GM18499 (cell line): Measurements from ENCODE around the gene GJB5.

Experiments
- ATAC-seq: cut with Tn5 transposase; IDR thresholded peaks from one replicate; pipeline ENCODE4 v1.9.1; 2021; ENCODE audit warnings: moderate number of reproducible peaks; ENCODE audit not compliant: insufficient read depth, unreplicated experiment

The GJB5 gene

GRCh38 chr1:34744851-34745250, 10.0 kb upstream of the GJB5 start:
- ATAC-seq = no peak

DNA sequence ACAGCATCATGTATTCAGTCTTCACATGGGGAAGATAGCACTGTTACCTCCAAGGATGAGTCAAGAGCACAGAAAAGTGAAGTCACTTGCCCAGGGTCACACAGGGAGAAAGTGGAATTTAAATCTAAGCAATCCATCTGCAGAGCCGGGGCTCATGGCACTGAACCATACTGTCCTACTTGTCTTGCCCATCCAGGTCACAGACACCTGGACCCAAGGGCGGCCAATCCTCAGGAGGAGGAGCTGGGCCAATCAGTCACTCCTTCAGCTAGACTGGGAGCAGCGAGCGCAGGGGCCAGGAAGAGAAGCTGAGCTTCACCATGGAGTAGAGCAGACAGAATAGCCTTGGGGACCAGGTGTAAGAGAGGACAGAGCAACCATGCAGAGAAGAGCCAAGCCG, 9.2 kb upstream of the GJB5 start:
- ATAC-seq = no peak

- no peak for ATAC-seq
Measured at GRCh38 chr1:34746101-34746500, 8.7 kb upstream of the GJB5 start.

- no peak for ATAC-seq
Measured at GRCh38 chr1:34746785-34747637, 7.8 kb upstream of the GJB5 start.

DNA sequence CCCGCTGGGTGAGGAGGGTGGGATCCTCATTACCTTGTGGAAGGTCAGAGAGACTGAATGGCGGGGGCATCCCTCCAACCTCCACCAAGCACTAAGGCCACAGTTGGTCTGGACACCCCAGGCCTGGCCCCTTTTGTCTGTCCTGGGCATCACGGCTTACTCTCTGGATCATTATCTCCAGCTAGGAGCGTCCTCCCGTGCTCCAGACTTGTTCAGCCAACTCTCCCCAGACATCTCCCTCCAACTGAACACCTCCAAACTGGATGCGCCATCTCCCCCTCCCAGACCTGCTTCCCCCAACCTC, 7.3 kb upstream of the GJB5 start:
- no peak for ATAC-seq

GRCh38 chr1:34749992-34750391, 4.9 kb upstream of the GJB5 start:
- no peak for ATAC-seq

DNA sequence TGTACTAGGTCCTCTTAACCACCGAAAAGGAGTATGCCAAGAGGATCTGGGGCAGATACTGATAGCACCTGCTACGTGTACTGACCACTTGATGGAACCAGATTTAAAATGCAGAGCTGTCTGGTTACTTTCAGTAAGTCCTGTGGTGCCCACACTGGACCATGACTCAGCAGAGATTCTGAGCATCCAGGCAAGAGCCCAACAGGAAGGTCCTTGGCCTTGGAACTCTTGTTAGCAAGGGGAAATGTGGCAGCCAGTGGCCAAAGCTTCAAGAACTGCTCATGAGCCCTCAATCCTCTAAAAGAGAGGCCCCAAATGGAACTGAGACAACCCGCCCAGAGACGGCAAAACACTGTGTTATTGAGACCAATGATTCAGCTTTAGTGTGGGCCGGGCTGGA, 4.2 kb upstream of the GJB5 start:
- no peak for ATAC-seq

DNA sequence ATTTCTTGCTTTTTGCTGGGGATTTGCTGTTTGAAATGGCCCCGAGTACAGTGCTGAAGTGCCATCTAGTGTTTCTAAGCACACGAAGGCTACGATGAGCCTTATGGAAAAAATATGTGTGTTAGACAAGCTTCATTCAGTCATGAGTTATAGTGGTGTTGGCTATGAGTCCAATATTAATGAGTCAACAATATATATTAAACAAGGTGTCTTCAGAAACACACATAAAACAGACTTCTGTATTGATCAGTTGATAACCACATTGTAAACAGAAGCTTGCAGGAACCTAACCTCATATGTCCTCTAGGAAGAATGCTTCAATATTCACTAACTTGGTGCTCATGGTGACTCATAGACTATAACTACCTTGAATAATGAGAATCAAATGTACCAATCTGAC, 1.7 kb upstream of the GJB5 start:
- no peak for ATAC-seq

- ATAC-seq = no peak
Measured at GRCh38 chr1:34755961-34756360, 1.1 kb downstream of the GJB5 start.

- ATAC-seq = no peak
Measured at GRCh38 chr1:34757386-34757785, 2.5 kb downstream of the GJB5 start.

DNA sequence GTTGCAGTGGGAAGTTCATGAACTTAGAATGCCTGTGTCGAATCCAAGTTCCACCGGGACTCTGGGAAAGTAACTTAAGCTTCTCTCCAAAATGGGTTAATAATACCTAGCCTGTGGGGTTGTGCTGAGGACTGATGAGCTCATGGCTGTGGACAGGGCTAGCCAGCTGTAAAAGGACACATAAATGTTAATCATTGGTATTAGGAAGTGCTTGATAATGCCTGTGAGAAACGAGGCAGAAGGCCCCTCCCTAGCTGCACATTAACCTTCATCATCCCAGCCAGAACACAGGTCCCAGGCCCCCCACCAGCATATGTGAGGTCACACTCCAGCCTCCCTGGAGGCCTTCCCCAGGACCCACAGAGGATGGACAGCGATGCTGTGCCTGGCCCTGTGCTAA, 3.9 kb downstream of the GJB5 start:
- no peak for ATAC-seq

- no peak for ATAC-seq
Measured at GRCh38 chr1:34759503-34760357, 4.9 kb downstream of the GJB5 start, which contains the start of gene GJB4. Gene GJB4 (plus strand): TSS chr1:34759740. CDS start chr1:34761255, 1,515 bp downstream.

DNA sequence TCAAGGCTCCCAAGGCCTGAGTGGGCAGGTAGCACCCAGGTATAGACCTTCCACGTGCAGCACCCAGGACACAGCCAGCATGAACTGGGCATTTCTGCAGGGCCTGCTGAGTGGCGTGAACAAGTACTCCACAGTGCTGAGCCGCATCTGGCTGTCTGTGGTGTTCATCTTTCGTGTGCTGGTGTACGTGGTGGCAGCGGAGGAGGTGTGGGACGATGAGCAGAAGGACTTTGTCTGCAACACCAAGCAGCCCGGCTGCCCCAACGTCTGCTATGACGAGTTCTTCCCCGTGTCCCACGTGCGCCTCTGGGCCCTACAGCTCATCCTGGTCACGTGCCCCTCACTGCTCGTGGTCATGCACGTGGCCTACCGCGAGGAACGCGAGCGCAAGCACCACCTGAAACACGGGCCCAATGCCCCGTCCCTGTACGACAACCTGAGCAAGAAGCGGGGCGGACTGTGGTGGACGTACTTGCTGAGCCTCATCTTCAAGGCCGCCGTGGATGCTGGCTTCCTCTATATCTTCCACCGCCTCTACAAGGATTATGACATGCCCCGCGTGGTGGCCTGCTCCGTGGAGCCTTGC, 6.4 kb downstream of the GJB5 start:
- no peak for ATAC-seq

DNA sequence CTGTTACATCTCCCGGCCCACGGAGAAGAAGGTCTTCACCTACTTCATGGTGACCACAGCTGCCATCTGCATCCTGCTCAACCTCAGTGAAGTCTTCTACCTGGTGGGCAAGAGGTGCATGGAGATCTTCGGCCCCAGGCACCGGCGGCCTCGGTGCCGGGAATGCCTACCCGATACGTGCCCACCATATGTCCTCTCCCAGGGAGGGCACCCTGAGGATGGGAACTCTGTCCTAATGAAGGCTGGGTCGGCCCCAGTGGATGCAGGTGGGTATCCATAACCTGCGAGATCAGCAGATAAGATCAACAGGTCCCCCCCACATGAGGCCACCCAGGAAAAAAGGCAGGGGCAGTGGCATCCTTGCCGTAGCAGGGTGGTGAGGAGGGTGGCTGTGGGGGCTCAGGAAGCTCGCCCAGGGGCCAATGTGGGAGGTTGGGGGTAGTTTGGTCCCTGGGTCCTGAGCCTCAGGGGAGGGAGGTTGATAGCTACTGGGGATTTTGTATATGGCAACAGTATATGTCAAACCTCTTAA, 7.0 kb downstream of the GJB5 start:
- no peak for ATAC-seq

- ATAC-seq = no peak
Measured at GRCh38 chr1:34762474-34763141, 7.8 kb downstream of the GJB5 start.

DNA sequence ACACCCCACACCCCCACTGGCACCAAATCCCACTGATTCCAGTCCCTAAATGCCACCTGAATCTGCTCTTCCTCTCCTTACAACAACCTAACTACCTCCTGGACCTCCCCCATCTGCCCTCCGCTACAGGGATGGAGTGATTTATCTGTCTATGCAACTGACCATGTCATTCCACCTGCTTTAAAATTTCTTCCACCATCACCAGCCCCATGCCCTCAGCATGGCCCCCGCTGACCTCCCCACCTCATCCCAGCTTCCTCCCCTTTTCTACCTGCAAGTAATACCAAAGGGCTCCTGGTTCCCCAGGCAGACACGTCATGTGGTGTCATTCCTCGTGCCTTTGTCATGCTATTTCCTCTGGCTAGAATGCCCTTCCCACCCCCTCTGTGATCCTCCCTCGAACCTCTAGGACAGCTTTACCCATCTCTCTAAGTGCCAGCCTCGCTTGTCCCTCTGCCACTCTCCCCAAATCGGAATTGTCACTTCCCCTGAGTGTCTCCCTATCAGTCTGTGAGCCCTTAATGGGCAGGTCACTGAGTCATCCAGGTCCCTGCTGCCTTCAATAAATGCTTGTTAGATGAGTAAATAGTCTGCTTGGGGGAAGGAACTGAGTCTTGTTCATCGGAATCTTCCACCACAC, 8.4 kb downstream of the GJB5 start:
- no peak for ATAC-seq

DNA sequence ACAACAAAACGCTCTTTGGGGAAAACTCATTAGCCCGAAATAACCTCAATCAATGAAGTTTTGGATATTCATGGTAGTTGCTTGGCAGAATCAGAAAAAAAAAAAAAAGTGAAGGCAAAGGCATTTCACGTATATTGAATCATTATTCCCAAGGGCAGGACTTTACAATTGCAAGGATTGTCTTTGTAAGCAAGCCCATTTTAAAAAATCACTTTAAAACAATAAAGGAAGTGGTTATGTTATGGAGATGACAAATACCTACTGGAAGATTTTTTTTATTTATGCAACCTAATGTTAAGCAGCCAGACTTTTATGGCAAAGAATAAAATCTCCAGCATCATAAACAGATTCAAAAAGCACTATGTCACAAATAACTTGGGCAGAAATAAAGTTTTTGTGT, 14.0 kb downstream of the GJB5 start:
- no peak for ATAC-seq

GRCh38 chr1:34770891-34771504, 16.2 kb downstream of the GJB5 start:
- no peak for ATAC-seq

GRCh38 chr1:34771573-34772371, 16.9 kb downstream of the GJB5 start:
- no peak for ATAC-seq
